NCI-H774 (cell line): Measurements from ENCODE around the gene MTO1.
"Not testable (repeated sequence)": the region's sequence is repeated elsewhere in the genome, so short reads cannot be mapped to it uniquely, and the experiment has no call there.

ENCODE experiments used
- DNase-seq: peaks from one replicate; lab custom pipeline; 2025; lab: John Stamatoyannopoulos, UW

The MTO1 gene

GRCh38 chr6:73532293-73532692 is 70.8 kb downstream of the MTO1 start:
- DNase-seq, result no peak

- no peak for DNase-seq
These were observed 73.1 kb downstream of the MTO1 start for GRCh38 chr6:73534628-73535027.

DNA sequence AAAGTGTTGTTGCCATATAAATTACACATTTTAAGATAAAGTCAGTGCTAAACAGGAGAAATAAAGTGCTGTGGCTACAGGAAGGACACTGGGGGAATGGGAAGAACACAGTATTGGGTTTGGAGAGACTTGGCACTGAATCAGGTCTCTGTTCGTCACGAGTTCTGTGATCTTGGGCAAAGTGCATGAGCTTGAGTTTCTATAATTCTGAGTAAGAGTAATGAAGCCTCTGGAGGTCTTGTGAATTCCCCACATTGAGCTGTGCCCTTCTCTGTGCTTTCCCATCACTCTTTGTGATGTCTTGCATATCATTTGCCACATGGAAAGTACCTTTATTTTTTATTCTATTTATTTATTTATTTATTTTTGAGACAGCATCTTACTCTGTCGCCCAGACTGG is 76.1 kb downstream of the MTO1 start:
- DNase-seq, result no peak

DNA sequence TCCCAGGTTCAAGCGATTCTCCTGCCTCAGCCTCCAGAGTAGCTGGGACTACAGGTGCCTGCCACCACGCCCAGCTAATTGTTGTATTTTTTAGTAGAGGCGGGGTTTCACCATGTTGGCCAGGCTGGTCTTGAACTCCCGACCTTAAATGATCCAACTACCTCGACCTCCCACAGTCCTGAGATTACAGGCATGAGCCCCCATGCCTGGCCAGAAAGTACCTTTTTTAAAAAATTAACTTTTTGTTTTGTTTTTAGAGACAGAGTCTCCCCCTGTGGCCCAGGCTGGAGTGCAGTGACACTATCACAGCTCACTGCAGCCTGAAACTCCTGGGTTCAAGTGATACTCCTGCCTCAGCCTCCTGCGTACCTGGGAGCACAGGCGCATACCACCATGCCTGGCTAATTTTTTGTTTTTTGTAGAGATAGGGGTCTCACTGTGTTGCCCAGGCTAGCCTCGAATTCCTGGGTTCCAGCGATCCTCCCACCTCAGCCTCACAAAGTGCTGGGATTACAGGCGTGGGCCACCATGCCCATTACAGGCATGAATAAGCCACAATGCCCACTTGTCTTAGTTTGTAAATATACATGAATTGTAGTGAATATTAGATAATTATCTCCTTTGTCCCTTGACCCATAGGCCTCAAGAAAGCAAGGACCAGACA is 76.7 kb downstream of the MTO1 start:
- no peak for DNase-seq

DNA sequence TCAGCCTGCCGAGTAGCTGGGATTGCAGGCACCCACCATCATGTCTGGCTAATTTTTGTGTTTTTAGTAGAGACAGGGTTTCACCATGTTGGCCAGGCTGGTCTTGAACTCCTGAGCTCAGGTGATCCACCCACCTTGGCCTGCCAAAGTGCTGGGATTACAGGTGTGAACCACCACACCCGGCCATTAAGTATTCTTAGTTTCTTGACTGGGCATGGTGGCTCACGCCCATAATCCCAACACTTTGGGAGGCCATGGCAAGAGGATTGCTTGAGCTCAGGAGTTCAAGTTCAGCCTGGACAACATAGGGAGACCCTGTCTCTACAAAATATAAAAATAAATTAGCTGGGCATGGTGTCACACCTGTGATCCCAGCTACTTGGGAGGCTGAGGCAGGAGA is 80.9 kb downstream of the MTO1 start:
- DNase-seq, result not testable (repeated sequence)

- no peak for DNase-seq
These were observed 81.4 kb downstream of the MTO1 start for GRCh38 chr6:73542891-73543290.

GRCh38 chr6:73547036-73547435 is 85.5 kb downstream of the MTO1 start:
- no peak for DNase-seq

DNA sequence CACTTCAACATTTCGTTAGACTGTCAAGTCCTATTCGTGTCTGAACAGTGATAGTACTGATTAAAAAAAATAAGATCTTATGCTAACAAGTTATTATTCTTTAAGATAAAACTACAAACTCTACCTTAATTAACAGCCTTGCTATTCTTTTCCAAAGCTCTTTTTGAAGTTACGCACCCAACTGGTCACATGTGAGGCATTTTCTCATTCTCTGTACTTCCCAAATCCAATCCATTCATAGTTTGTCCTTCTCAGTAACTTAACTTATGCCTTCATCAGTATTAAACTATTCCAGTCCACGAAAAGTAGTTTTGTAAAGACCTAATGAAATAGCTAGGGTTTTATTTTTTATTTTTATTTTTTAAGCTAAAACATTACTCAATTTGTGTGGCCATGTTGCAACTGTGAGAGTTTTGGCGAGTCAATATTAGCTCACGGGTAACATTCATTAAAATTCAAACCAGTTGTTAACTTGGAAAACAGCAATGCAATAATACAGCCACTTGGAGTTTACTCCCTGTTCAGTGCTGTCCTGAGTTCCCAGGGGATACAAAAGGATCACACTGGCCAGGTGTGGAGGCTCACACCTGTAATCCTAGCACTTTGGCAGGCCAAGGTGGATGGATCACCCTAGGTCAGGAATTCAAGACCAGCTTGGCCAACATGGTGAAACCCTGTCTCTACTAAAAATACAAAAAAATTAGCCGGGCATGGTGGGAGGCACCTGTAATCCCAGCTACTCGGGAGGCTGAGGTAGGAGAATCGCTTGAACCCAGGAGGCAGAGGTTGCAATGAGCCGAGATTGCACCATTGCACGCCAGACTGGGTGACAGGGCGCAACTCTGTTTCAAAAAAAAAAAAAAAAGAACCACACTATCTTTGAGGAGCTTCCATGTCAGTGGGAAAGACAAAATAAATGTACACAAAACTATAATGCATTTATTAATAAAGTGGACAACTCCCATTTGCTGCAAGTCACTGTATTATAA is 87.2 kb downstream of the MTO1 start:
- no peak for DNase-seq

- DNase-seq, result not testable (repeated sequence)
These were observed 89.6 kb downstream of the MTO1 start for GRCh38 chr6:73551115-73551514.

DNA sequence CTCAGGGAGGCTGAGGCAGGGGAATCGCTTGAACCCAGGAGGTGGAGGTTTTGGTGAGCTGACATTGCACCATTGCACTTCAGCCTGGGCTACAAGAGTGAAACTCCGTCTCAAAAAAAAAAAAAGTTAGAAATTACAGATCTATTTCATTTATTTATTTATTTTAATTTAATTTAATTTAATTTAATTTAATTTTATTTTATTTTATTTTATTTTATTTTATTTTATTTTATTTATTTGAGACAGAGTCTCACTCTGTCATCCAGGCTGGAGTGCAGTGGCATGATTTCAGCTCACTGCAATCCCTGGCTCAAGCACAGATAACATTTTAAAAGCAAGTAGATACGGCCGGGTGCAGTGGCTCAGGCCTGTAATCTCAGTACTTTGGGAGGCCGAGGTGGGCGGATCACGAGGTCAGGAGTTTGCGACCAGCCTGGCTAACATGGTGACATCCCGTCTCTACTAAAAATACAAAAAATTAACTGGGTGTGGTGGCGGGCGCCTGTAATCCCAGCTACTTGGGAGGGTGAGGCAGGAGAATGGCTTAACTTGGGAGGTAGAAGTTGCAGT is 93.9 kb downstream of the MTO1 start:
- not testable (repeated sequence) for DNase-seq

- no peak for DNase-seq
These were observed 95.3 kb downstream of the MTO1 start for GRCh38 chr6:73556836-73557235.
